HepG2 (cell line): Measurements from ENCODE around the gene ZNF839. TPM values are rescaled to one million over a fixed set of nuclear protein-coding genes. Genes with fewer than 3 reads are reported as not detected.

ENCODE experiments used
- ARHGAP35 ChIP-seq: sonication (generic); formaldehyde crosslinking; IDR thresholded peaks from 2 replicates; pipeline ENCODE4 v1.9.0; 2022; ENCODE audit warnings: mild to moderate bottlenecking, inconsistent platforms, moderate library complexity, missing genetic modification reagents, borderline replicate concordance
- ETV5 ChIP-seq: IDR thresholded peaks from 2 replicates; pipeline ENCODE4 v1.6.1; 2018; ENCODE audit warnings: missing biosample characterization, missing genetic modification reagents, inconsistent platforms, borderline replicate concordance
- FOXJ3 ChIP-seq: sonication (generic); formaldehyde crosslinking; IDR thresholded peaks from 2 replicates; pipeline ENCODE4 v1.4.0; 2020; ENCODE audit warnings: missing genetic modification reagents, mild to moderate bottlenecking, borderline replicate concordance
- FOXO1 ChIP-seq: sonication (generic); formaldehyde crosslinking; IDR thresholded peaks from 2 replicates; pipeline ENCODE4 v1.4.0; 2020; ENCODE audit warnings: missing genetic modification reagents
- GABPB1 ChIP-seq: IDR thresholded peaks from 2 replicates; pipeline ENCODE4 v1.6.1; 2016; ENCODE audit warnings: mild to moderate bottlenecking, missing genetic modification reagents, moderate library complexity, missing compliant biosample characterization
- GATAD2A ChIP-seq: IDR thresholded peaks from 2 replicates; pipeline ENCODE4 v1.6.1; 2016
- HINFP ChIP-seq: sonication (generic); formaldehyde crosslinking; IDR thresholded peaks from 2 replicates; pipeline ENCODE4 v1.4.0; 2020; ENCODE audit warnings: low read depth, mild to moderate bottlenecking, missing genetic modification reagents
- HMGXB4 ChIP-seq, 2 experiments: sonication (generic) in 1 of 2; formaldehyde crosslinking in 1 of 2; IDR thresholded peaks; 2 replicates each; pipeline versions ENCODE4 v1.4.0 to v1.6.1; 2018 to 2020; ENCODE audit warnings: missing genetic modification reagents in 2 of 2, borderline replicate concordance in 1 of 2, low read depth in 1 of 2, mild to moderate bottlenecking in 1 of 2, missing biosample characterization in 1 of 2
- HNF4G ChIP-seq, 2 experiments: sonication (generic) in 1 of 2; formaldehyde crosslinking in 1 of 2; IDR thresholded peaks; 2 replicates each; pipeline versions ENCODE4 v1.4.0 to v1.6.1; 2011 to 2020; ENCODE audit warnings: borderline replicate concordance in 2 of 2, low read depth in 2 of 2, mild to moderate bottlenecking in 2 of 2, low read length in 1 of 2, missing genetic modification reagents in 1 of 2, moderate library complexity in 1 of 2
- IKZF4 ChIP-seq: sonication (generic); formaldehyde crosslinking; IDR thresholded peaks from 2 replicates; pipeline ENCODE4 v1.5.1; 2020; ENCODE audit warnings: borderline replicate concordance, mild to moderate bottlenecking, low read depth, missing genetic modification reagents; ENCODE audit errors: not compliant biosample characterization
- ISL2 ChIP-seq: sonication (generic); formaldehyde crosslinking; IDR thresholded peaks from 2 replicates; pipeline ENCODE4 v1.5.0; 2020; ENCODE audit warnings: missing genetic modification reagents
- JDP2 ChIP-seq: sonication (generic); formaldehyde crosslinking; IDR thresholded peaks from 2 replicates; pipeline ENCODE4 v1.8.1; 2022; ENCODE audit warnings: missing genetic modification reagents, borderline replicate concordance
- LCORL ChIP-seq, 2 experiments: fragments of 450-650 bp in 1 of 2; sonication (generic) in 1 of 2; formaldehyde crosslinking in 1 of 2; IDR thresholded peaks; 2 replicates each; pipeline versions ENCODE4 v1.5.0 to v1.6.1; 2017 to 2020; ENCODE audit warnings: antibody characterized with exemption in 1 of 2, missing genetic modification reagents in 1 of 2
- RARA ChIP-seq: IDR thresholded peaks from 2 replicates; pipeline ENCODE4 v1.6.1; 2016; ENCODE audit warnings: missing genetic modification reagents, missing compliant biosample characterization
- THRA ChIP-seq: sonication (generic); formaldehyde crosslinking; IDR thresholded peaks from 2 replicates; pipeline ENCODE4 v1.4.0; 2020; ENCODE audit warnings: missing genetic modification reagents, borderline replicate concordance
- ZFP1 ChIP-seq: IDR thresholded peaks from 2 replicates; pipeline ENCODE4 v1.6.1; 2016
- ZNF510 ChIP-seq: sonication (generic); formaldehyde crosslinking; IDR thresholded peaks from 2 replicates; pipeline ENCODE4 v1.4.0; 2020; ENCODE audit warnings: low read depth, mild to moderate bottlenecking, missing genetic modification reagents
- ZNF614 ChIP-seq: IDR thresholded peaks from 2 replicates; pipeline ENCODE4 v1.6.1; 2018; ENCODE audit warnings: missing biosample characterization, missing genetic modification reagents, inconsistent platforms, borderline replicate concordance
- ZNF672 ChIP-seq: sonication (generic); formaldehyde crosslinking; IDR thresholded peaks from 2 replicates; pipeline ENCODE4 v1.8.1; 2022; ENCODE audit warnings: missing genetic modification reagents
- ZNF710 ChIP-seq: sonication (generic); formaldehyde crosslinking; IDR thresholded peaks from 2 replicates; pipeline ENCODE4 v1.5.0; 2020; ENCODE audit warnings: mild to moderate bottlenecking, missing genetic modification reagents, borderline replicate concordance
- polyA plus RNA-seq, 8 experiments: library from polyadenylated mRNA; depleted of rRNA in 3 of 8; stranded (reverse) in 7 of 8; unstranded in 1 of 8; fragments of >200 nt; fragmentation: Illumina TruSeq in 4 of 8; extraction: Trizol in 4 of 8; gene quantifications; 2 replicates each; pipeline versions ENCODE4 v1.2.1 to v1.2.3, GENCODE V29; 2011 to 2016; ENCODE audit warnings: low read depth in 4 of 8, missing spikeins in 1 of 8, mixed read lengths in 1 of 8; ENCODE audit not compliant: insufficient read depth in 1 of 8
- total RNA-seq, 5 experiments: library from RNA; depleted of rRNA; stranded (reverse); fragments of >200 nt; fragmentation: Illumina TruSeq; extraction: Trizol; gene quantifications; 2 replicates each; pipeline ENCODE4 v1.2.3, GENCODE V29; 2016; ENCODE audit warnings: low read depth in 1 of 5

ZNF839 gene
- total and polyA plus RNA-seq, 2 of the 13 experiments (the other 11 are each of a cell fraction or from before 2014, with no cell fraction given), result 11.1 to 12.8 TPM

- TF ChIP-seq HINFP (CRISPR knock-in tag) (0 out of 2 replicates have a peak, but pooled peaks have one; percentile 15), ZNF614 (CRISPR knock-in tag) (0 out of 2 replicates have a peak, but pooled peaks have one; percentile 53), THRA (no peak), LCORL (IDR thresholded peaks at IDR 0.05) (no peak), LCORL (CRISPR knock-in tag; IDR thresholded peaks at IDR 0.05) (0 out of 2 replicates have a peak, but pooled peaks have one; percentile 8), RARA (peak; percentile 59; the same call in 1 of the 2 replicates), FOXJ3 (CRISPR knock-in tag) (peak; percentile 39; the same call in 1 of the 2 replicates), ZFP1 (CRISPR knock-in tag) (0 out of 2 replicates have a peak, but pooled peaks have one; percentile 34), ZNF672 (CRISPR knock-in tag) (no peak), IKZF4 (CRISPR knock-in tag) (peak; percentile 40), JDP2 (no peak), GABPB1 (peak; percentile 24; the same call in 1 of the 2 replicates), FOXO1 (peak; percentile 37), ARHGAP35 (CRISPR knock-in tag) (no peak), ZNF710 (peak; percentile 98), HNF4G (IDR thresholded peaks at IDR 0.05; ENCODE audit: borderline replicate concordance, low read depth, low read length) (peak; percentile 87), HNF4G (CRISPR knock-in tag; IDR thresholded peaks at IDR 0.05; ENCODE audit: borderline replicate concordance, low read depth) (no peak; the same call in 1 of the 2 replicates), ZNF510 (CRISPR knock-in tag) (no peak), GATAD2A (peak; percentile 69; the same call in 1 of the 2 replicates), ETV5 (peak; percentile 97), ISL2 (CRISPR knock-in tag) (peak; percentile 84), HMGXB4 (CRISPR knock-in tag; IDR thresholded peaks at IDR 0.05; ENCODE audit: borderline replicate concordance in 1 of 2, low read depth in 1 of 2) (peak in 1 of 2 experiments; percentile 17; a peak in 2 of 4 replicates)
Observed at GRCh38 chr14:102321456-102322422, 2.2 kb downstream of the ZNF839 start (continued).
